SH-SY5Y (cell line): ENCODE measurements around the gene LRP8.

Experiments
- GATA2 ChIP-seq: IDR thresholded peaks from 2 replicates; pipeline ENCODE4 v1.6.1; 2011; ENCODE audit warnings: mild to moderate bottlenecking, low read depth, low read length
- GATA3 ChIP-seq: IDR thresholded peaks from 2 replicates; pipeline ENCODE4 v1.6.1; 2011; ENCODE audit warnings: low read depth, mild to moderate bottlenecking, low read length, moderate library complexity

DNA sequence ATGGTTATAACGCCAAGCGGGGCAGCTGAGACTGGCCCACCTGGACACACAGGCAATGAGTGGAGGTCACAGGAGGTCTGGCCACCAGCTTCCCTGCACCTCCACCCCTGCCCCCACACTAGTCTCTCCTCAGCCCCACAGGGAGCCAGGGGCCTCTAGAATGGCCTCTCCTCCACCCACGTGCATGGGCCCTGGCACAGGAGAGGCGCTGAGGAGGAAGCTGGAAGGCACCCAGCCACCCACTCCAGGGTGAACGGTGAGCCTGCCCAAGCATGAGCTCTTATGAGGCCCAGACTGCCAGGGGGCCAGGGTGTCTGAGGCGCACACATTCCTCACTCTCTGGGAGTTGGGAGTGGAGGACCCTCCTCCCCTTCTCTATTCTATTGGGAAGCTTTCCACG lies 22.2 kb downstream of the LRP8 start:
- TF ChIP-seq GATA2 (no peak), GATA3 (no peak)
